SK-N-SH treated with all-trans-retinoic acid at 6 μM for 48 hours (cell line): ENCODE measurements around the gene MYOD1.

ENCODE experiments used
- ATAC-seq: fragments of 200-7000 bp; cut with Tn5 transposase; 3 replicates; pipeline ENCODE4 v1.9.1; 2020; ENCODE audit warnings: mild to moderate bottlenecking, moderate library complexity
- ARNTL ChIP-seq: fragments of 450-650 bp; formaldehyde crosslinking; IDR thresholded peaks from 2 replicates; pipeline ENCODE4 v1.5.0; 2020; ENCODE audit warnings: low read depth, mild to moderate bottlenecking, moderate library complexity, borderline replicate concordance
- BACH2 ChIP-seq: fragments of 250-450 bp; sonication (Bioruptor Pico); IDR thresholded peaks from 2 replicates; pipeline ENCODE4 v1.9.0; 2021; ENCODE audit warnings: mild to moderate bottlenecking, borderline replicate concordance
- CREB5 ChIP-seq: fragments of 250-450 bp; sonication (Bioruptor Pico); IDR thresholded peaks from 2 replicates; pipeline ENCODE4 v1.5.1; 2020; ENCODE audit warnings: low read depth, mild to moderate bottlenecking, moderate library complexity
- CSDC2 ChIP-seq: fragments of 250-450 bp; sonication (Bioruptor Pico); IDR thresholded peaks from 2 replicates; pipeline ENCODE4 v1.5.0; 2020; ENCODE audit warnings: mild to moderate bottlenecking, moderate library complexity
- CSRNP3 ChIP-seq: fragments of 250-450 bp; sonication (Bioruptor Pico); IDR thresholded peaks from 2 replicates; pipeline ENCODE4 v1.5.1; 2021; ENCODE audit warnings: mild to moderate bottlenecking, moderate library complexity
- GLIS3 ChIP-seq: fragments of 250-450 bp; sonication (Bioruptor Pico); IDR thresholded peaks from 2 replicates; pipeline ENCODE4 v1.5.0; 2020; ENCODE audit warnings: mild to moderate bottlenecking, moderate library complexity
- ISL1 ChIP-seq: fragments of 250-450 bp; sonication (Bioruptor Pico); IDR thresholded peaks from 2 replicates; pipeline ENCODE4 v2.1.2; 2022; ENCODE audit warnings: mild to moderate bottlenecking, moderate library complexity
- OSR1 ChIP-seq: fragments of 250-450 bp; sonication (Bioruptor Pico); IDR thresholded peaks from 2 replicates; pipeline ENCODE4 v1.8.0; 2022; ENCODE audit warnings: moderate library complexity, mild to moderate bottlenecking, inconsistent platforms
- PATZ1 ChIP-seq: fragments of 250-450 bp; sonication (Bioruptor Pico); IDR thresholded peaks from 2 replicates; pipeline ENCODE4 v1.8.0; 2020; ENCODE audit warnings: mild to moderate bottlenecking, moderate library complexity, borderline replicate concordance
- RARB ChIP-seq: fragments of 250-450 bp; sonication (Bioruptor Pico); IDR thresholded peaks from 2 replicates; pipeline ENCODE4 v1.8.0; 2021; ENCODE audit warnings: mild to moderate bottlenecking, moderate library complexity
- SNAI2 ChIP-seq: fragments of 250-450 bp; sonication (Bioruptor Pico); IDR thresholded peaks from 2 replicates; pipeline ENCODE4 v1.5.0; 2020; ENCODE audit warnings: mild to moderate bottlenecking, moderate library complexity
- TCF4 ChIP-seq: fragments of 250-450 bp; sonication (Bioruptor Pico); IDR thresholded peaks from 2 replicates; pipeline ENCODE4 v1.8.0; 2021; ENCODE audit warnings: mild to moderate bottlenecking, moderate library complexity, borderline replicate concordance
- TOX ChIP-seq: fragments of 250-450 bp; sonication (Bioruptor Pico); IDR thresholded peaks from 2 replicates; pipeline ENCODE4 v1.8.0; 2021; ENCODE audit warnings: mild to moderate bottlenecking, moderate library complexity, borderline replicate concordance
- TSHZ2 ChIP-seq: fragments of 250-450 bp; sonication (Bioruptor Pico); IDR thresholded peaks from 2 replicates; pipeline ENCODE4 v1.5.0; 2020; ENCODE audit warnings: mild to moderate bottlenecking, moderate library complexity
- ZC3H10 ChIP-seq: fragments of 250-450 bp; sonication (Bioruptor Pico); IDR thresholded peaks from 2 replicates; pipeline ENCODE4 v1.5.1; 2021; ENCODE audit warnings: mild to moderate bottlenecking, moderate library complexity
- ZFP30 ChIP-seq: fragments of 450-650 bp; formaldehyde crosslinking; IDR thresholded peaks from 2 replicates; pipeline ENCODE4 v1.5.0; 2022; ENCODE audit warnings: mild to moderate bottlenecking, moderate library complexity
- ZNF70 ChIP-seq: fragments of 450-650 bp; formaldehyde crosslinking; IDR thresholded peaks from 2 replicates; pipeline ENCODE4 v1.5.0; 2020; ENCODE audit warnings: mild to moderate bottlenecking, moderate library complexity
- ZNF8 ChIP-seq: fragments of 450-650 bp; formaldehyde crosslinking; IDR thresholded peaks from 2 replicates; pipeline ENCODE4 v1.5.0; 2020; ENCODE audit warnings: mild to moderate bottlenecking, moderate library complexity

Gene MYOD1

GRCh38 chr11:17719028-17719937 is at the start of gene MYOD1:
MYOD1 (plus strand) TSS chr11:17719571; CDS start chr11:17719783, 212 bp downstream.
- 0 out of 3 replicates have a peak, but pooled peaks have one; percentile 16 for ATAC-seq
- TF ChIP-seq TCF4 (CRISPR knock-in tag) (no peak), ZC3H10 (no peak), RARB (CRISPR knock-in tag) (no peak), TOX (CRISPR knock-in tag) (no peak), PATZ1 (CRISPR knock-in tag) (no peak), ARNTL (CRISPR knock-in tag) (no peak), ZNF70 (no peak), CSDC2 (no peak), TSHZ2 (CRISPR knock-in tag) (no peak), SNAI2 (no peak)
- TF ChIP-seq, all 23 proteins: peak for 0

GRCh38 chr11:17672469-17672868 is 46.9 kb upstream of the MYOD1 start:
- TF ChIP-seq CREB5 = no peak
- TF ChIP-seq OSR1 (CRISPR knock-in tag) = no peak
- TF ChIP-seq CSDC2 = no peak
- no peak for TF ChIP-seq TOX (CRISPR knock-in tag)
- no peak for TF ChIP-seq PATZ1 (CRISPR knock-in tag)
- TF ChIP-seq ZFP30 (CRISPR knock-in tag) = no peak
- TF ChIP-seq ZNF70 = no peak
- no peak for TF ChIP-seq GLIS3
- no peak for TF ChIP-seq ISL1 (CRISPR knock-in tag)
- TF ChIP-seq TSHZ2 (CRISPR knock-in tag) = no peak
- no peak for ATAC-seq

- no peak for ATAC-seq
- TF ChIP-seq CSDC2 = no peak
- no peak for TF ChIP-seq SNAI2
- no peak for TF ChIP-seq ZFP30 (CRISPR knock-in tag)
- TF ChIP-seq TSHZ2 (CRISPR knock-in tag) = no peak
- TF ChIP-seq OSR1 (CRISPR knock-in tag) = no peak
- TF ChIP-seq PATZ1 (CRISPR knock-in tag) = no peak
- TF ChIP-seq TOX (CRISPR knock-in tag) = no peak
- no peak for TF ChIP-seq CSRNP3
- TF ChIP-seq ZNF8 (CRISPR knock-in tag) = no peak
- no peak for TF ChIP-seq BACH2 (CRISPR knock-in tag)
These were observed 45.4 kb upstream of the MYOD1 start for GRCh38 chr11:17673951-17674350.
